SK-N-SH treated with all-trans-retinoic acid at 6 μM for 48 hours (cell line): ENCODE data around the gene HS6ST3.

Experiments used
- ATAC-seq: fragments of 200-7000 bp; cut with Tn5 transposase; 3 replicates; pipeline ENCODE4 v1.9.1; 2020; ENCODE audit warnings: mild to moderate bottlenecking, moderate library complexity
- BACH2 ChIP-seq: fragments of 250-450 bp; sonication (Bioruptor Pico); IDR thresholded peaks from 2 replicates; pipeline ENCODE4 v1.9.0; 2021; ENCODE audit warnings: mild to moderate bottlenecking, borderline replicate concordance
- CSDC2 ChIP-seq: fragments of 250-450 bp; sonication (Bioruptor Pico); IDR thresholded peaks from 2 replicates; pipeline ENCODE4 v1.5.0; 2020; ENCODE audit warnings: mild to moderate bottlenecking, moderate library complexity
- ESRRG ChIP-seq: fragments of 250-450 bp; sonication (Bioruptor Pico); IDR thresholded peaks from 2 replicates; pipeline ENCODE4 v1.6.1; 2021; ENCODE audit warnings: mild to moderate bottlenecking
- ISL1 ChIP-seq: fragments of 250-450 bp; sonication (Bioruptor Pico); IDR thresholded peaks from 2 replicates; pipeline ENCODE4 v2.1.2; 2022; ENCODE audit warnings: mild to moderate bottlenecking, moderate library complexity
- PPARA ChIP-seq: fragments of 250-450 bp; sonication (Bioruptor Pico); IDR thresholded peaks from 2 replicates; pipeline ENCODE4 v1.5.0; 2020; ENCODE audit warnings: mild to moderate bottlenecking, borderline replicate concordance
- RARB ChIP-seq: fragments of 250-450 bp; sonication (Bioruptor Pico); IDR thresholded peaks from 2 replicates; pipeline ENCODE4 v1.8.0; 2021; ENCODE audit warnings: mild to moderate bottlenecking, moderate library complexity
- SNAI2 ChIP-seq: fragments of 250-450 bp; sonication (Bioruptor Pico); IDR thresholded peaks from 2 replicates; pipeline ENCODE4 v1.5.0; 2020; ENCODE audit warnings: mild to moderate bottlenecking, moderate library complexity
- TCF4 ChIP-seq: fragments of 250-450 bp; sonication (Bioruptor Pico); IDR thresholded peaks from 2 replicates; pipeline ENCODE4 v1.8.0; 2021; ENCODE audit warnings: mild to moderate bottlenecking, moderate library complexity, borderline replicate concordance
- TOX ChIP-seq: fragments of 250-450 bp; sonication (Bioruptor Pico); IDR thresholded peaks from 2 replicates; pipeline ENCODE4 v1.8.0; 2021; ENCODE audit warnings: mild to moderate bottlenecking, moderate library complexity, borderline replicate concordance
- ZC3H10 ChIP-seq: fragments of 250-450 bp; sonication (Bioruptor Pico); IDR thresholded peaks from 2 replicates; pipeline ENCODE4 v1.5.1; 2021; ENCODE audit warnings: mild to moderate bottlenecking, moderate library complexity
- ZFP30 ChIP-seq: fragments of 450-650 bp; formaldehyde crosslinking; IDR thresholded peaks from 2 replicates; pipeline ENCODE4 v1.5.0; 2022; ENCODE audit warnings: mild to moderate bottlenecking, moderate library complexity
- ZNF565 ChIP-seq: fragments of 450-650 bp; formaldehyde crosslinking; conservative IDR thresholded peaks from 2 replicates; pipeline ENCODE4 v1.5.0; 2020; ENCODE audit warnings: low read depth, mild to moderate bottlenecking, moderate library complexity
- ZNF70 ChIP-seq: fragments of 450-650 bp; formaldehyde crosslinking; IDR thresholded peaks from 2 replicates; pipeline ENCODE4 v1.5.0; 2020; ENCODE audit warnings: mild to moderate bottlenecking, moderate library complexity
- ZNF8 ChIP-seq: fragments of 450-650 bp; formaldehyde crosslinking; IDR thresholded peaks from 2 replicates; pipeline ENCODE4 v1.5.0; 2020; ENCODE audit warnings: mild to moderate bottlenecking, moderate library complexity
- TF ChIP-seq, protein P1 (sequence below): fragments of 250-450 bp; sonication (Bioruptor Pico); IDR thresholded peaks from 2 replicates; pipeline ENCODE4 v1.5.1; 2020; ENCODE audit warnings: low read depth, mild to moderate bottlenecking, moderate library complexity
- TF ChIP-seq, protein P2 (sequence below): fragments of 250-450 bp; sonication (Bioruptor Pico); IDR thresholded peaks from 2 replicates; pipeline ENCODE4 v1.8.0; 2020; ENCODE audit warnings: mild to moderate bottlenecking, moderate library complexity, borderline replicate concordance
- TF ChIP-seq, protein P3 (sequence below): fragments of 250-450 bp; sonication (Bioruptor Pico); IDR thresholded peaks from 2 replicates; pipeline ENCODE4 v1.8.0; 2021; ENCODE audit warnings: low read depth, mild to moderate bottlenecking, moderate library complexity, borderline replicate concordance
- TF ChIP-seq, protein P4 (sequence below): fragments of 250-450 bp; sonication (Bioruptor Pico); IDR thresholded peaks from 2 replicates; pipeline ENCODE4 v1.5.0; 2020; ENCODE audit warnings: mild to moderate bottlenecking, moderate library complexity
- TF ChIP-seq, protein P5 (sequence below): fragments of 250-450 bp; sonication (Bioruptor Pico); IDR thresholded peaks from 2 replicates; pipeline ENCODE4 v1.5.1; 2021; ENCODE audit warnings: mild to moderate bottlenecking, moderate library complexity

The HS6ST3 gene

DNA sequence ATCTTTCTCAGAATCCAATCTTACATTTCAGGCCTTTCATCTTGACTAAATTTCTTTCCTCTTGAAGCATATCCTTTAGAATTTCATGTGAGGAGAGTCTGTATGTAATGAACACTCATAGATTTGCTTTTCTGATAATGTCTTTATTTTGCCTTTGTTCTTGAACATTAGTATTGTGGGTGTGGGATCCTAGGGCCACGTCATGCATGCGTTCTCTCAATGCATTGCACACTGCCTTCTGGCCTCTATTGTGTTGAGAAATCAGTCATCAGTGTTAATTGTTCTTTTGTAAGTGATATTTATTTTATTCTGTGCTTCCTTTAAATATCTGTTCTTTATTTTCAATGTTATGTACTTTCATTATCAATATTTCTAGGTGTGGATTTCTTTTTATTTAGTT lies 539.4 kb downstream of the HS6ST3 start:
- TF ChIP-seq RARB (CRISPR knock-in tag) (no peak), TOX (CRISPR knock-in tag) (no peak), ZNF70 (CRISPR knock-in tag) (no peak), CSDC2 (CRISPR knock-in tag) (no peak), TCF4 (CRISPR knock-in tag) (no peak), PPARA (CRISPR knock-in tag) (no peak), BACH2 (CRISPR knock-in tag) (no peak), ZFP30 (CRISPR knock-in tag) (no peak)
- TF ChIP-seq, protein P1, sequence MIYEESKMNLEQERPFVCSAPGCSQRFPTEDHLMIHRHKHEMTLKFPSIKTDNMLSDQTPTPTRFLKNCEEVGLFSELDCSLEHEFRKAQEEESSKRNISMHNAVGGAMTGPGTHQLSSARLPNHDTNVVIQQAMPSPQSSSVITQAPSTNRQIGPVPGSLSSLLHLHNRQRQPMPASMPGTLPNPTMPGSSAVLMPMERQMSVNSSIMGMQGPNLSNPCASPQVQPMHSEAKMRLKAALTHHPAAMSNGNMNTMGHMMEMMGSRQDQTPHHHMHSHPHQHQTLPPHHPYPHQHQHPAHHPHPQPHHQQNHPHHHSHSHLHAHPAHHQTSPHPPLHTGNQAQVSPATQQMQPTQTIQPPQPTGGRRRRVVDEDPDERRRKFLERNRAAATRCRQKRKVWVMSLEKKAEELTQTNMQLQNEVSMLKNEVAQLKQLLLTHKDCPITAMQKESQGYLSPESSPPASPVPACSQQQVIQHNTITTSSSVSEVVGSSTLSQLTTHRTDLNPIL (CRISPR knock-in tag), result no peak
- TF ChIP-seq, protein P2, sequence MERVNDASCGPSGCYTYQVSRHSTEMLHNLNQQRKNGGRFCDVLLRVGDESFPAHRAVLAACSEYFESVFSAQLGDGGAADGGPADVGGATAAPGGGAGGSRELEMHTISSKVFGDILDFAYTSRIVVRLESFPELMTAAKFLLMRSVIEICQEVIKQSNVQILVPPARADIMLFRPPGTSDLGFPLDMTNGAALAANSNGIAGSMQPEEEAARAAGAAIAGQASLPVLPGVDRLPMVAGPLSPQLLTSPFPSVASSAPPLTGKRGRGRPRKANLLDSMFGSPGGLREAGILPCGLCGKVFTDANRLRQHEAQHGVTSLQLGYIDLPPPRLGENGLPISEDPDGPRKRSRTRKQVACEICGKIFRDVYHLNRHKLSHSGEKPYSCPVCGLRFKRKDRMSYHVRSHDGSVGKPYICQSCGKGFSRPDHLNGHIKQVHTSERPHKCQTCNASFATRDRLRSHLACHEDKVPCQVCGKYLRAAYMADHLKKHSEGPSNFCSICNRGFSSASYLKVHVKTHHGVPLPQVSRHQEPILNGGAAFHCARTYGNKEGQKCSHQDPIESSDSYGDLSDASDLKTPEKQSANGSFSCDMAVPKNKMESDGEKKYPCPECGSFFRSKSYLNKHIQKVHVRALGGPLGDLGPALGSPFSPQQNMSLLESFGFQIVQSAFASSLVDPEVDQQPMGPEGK, result no peak
- TF ChIP-seq, protein P3, sequence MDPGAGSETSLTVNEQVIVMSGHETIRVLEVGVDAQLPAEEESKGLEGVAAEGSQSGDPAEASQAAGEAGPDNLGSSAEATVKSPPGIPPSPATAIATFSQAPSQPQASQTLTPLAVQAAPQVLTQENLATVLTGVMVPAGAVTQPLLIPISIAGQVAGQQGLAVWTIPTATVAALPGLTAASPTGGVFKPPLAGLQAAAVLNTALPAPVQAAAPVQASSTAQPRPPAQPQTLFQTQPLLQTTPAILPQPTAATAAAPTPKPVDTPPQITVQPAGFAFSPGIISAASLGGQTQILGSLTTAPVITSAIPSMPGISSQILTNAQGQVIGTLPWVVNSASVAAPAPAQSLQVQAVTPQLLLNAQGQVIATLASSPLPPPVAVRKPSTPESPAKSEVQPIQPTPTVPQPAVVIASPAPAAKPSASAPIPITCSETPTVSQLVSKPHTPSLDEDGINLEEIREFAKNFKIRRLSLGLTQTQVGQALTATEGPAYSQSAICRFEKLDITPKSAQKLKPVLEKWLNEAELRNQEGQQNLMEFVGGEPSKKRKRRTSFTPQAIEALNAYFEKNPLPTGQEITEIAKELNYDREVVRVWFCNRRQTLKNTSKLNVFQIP (CRISPR knock-in tag), result no peak
- TF ChIP-seq, protein P4, sequence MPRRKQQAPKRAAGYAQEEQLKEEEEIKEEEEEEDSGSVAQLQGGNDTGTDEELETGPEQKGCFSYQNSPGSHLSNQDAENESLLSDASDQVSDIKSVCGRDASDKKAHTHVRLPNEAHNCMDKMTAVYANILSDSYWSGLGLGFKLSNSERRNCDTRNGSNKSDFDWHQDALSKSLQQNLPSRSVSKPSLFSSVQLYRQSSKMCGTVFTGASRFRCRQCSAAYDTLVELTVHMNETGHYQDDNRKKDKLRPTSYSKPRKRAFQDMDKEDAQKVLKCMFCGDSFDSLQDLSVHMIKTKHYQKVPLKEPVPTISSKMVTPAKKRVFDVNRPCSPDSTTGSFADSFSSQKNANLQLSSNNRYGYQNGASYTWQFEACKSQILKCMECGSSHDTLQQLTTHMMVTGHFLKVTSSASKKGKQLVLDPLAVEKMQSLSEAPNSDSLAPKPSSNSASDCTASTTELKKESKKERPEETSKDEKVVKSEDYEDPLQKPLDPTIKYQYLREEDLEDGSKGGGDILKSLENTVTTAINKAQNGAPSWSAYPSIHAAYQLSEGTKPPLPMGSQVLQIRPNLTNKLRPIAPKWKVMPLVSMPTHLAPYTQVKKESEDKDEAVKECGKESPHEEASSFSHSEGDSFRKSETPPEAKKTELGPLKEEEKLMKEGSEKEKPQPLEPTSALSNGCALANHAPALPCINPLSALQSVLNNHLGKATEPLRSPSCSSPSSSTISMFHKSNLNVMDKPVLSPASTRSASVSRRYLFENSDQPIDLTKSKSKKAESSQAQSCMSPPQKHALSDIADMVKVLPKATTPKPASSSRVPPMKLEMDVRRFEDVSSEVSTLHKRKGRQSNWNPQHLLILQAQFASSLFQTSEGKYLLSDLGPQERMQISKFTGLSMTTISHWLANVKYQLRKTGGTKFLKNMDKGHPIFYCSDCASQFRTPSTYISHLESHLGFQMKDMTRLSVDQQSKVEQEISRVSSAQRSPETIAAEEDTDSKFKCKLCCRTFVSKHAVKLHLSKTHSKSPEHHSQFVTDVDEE, result no peak
- no peak for ATAC-seq

DNA sequence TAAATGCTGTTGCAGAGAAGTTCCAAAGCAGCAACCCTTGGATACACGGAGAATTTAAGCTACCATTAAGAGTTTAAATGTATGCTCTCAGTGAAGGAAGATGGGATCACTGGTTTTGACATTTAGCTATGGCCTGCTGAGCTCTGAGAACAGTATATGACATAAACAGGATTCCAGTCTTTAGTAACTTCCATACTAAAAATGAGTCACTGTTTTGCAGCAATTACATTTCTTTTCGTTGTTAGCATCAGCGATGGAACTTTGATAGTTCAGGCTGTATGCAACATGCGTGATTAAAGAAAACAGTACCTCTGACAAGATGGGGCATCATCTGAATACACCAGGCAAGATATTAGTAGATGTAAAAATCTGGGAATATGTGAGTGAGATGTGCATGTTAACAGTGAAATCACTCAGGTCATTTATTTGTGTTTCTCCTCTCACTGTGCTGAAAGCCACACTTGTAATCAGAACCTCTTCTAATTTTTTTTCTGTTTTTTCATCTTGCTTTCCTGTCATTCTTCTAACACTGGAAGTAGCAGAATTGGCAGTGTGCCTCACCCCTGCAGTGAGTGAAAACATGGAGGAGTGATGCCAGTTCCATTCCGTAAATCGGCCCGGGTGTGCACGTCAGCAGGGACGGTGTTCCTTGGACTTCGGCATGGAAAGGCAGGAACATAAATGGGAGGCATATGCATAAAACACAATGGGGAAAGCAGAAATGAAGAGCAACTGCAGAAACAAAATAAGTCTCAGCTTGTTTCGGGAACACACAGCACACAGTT lies 542.8 kb downstream of the HS6ST3 start:
- no peak for ATAC-seq
- no peak for TF ChIP-seq ZNF70 (CRISPR knock-in tag)
- TF ChIP-seq ZC3H10 (CRISPR knock-in tag), result no peak
- TF ChIP-seq ZNF565 (CRISPR knock-in tag), result no peak
- no peak for TF ChIP-seq CSDC2 (CRISPR knock-in tag)
- no peak for TF ChIP-seq SNAI2 (CRISPR knock-in tag)
- TF ChIP-seq, protein P5, sequence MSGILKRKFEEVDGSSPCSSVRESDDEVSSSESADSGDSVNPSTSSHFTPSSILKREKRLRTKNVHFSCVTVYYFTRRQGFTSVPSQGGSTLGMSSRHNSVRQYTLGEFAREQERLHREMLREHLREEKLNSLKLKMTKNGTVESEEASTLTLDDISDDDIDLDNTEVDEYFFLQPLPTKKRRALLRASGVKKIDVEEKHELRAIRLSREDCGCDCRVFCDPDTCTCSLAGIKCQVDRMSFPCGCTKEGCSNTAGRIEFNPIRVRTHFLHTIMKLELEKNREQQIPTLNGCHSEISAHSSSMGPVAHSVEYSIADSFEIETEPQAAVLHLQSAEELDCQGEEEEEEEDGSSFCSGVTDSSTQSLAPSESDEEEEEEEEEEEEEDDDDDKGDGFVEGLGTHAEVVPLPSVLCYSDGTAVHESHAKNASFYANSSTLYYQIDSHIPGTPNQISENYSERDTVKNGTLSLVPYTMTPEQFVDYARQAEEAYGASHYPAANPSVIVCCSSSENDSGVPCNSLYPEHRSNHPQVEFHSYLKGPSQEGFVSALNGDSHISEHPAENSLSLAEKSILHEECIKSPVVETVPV (CRISPR knock-in tag), result no peak
- TF ChIP-seq, protein P3 (CRISPR knock-in tag), result no peak
- TF ChIP-seq ISL1, result no peak
- TF ChIP-seq PPARA (CRISPR knock-in tag), result no peak
- no peak for TF ChIP-seq ESRRG
- no peak for TF ChIP-seq ZNF8
- TF ChIP-seq TOX (CRISPR knock-in tag), result no peak
